OCI-LY7 (cell line): Measurements from ENCODE around the gene TFB1M. TPM values are rescaled to one million over a fixed set of nuclear protein-coding genes. Genes with fewer than 3 reads are reported as not detected.

Source experiments
- BruUV-seq: library from RNA; stranded (reverse); fragments of 400-500 nt; replicated peaks from 2 replicates; lab custom pipeline; 2021; lab: Mats Ljungman, UMichigan
- CTCF ChIA-PET: fragments of 300-600 bp; sonication (Branson Sonifier 250); formaldehyde crosslinking; loops from one replicate; lab custom pipeline; 2022; ENCODE audit warnings: antibody characterized with exemption; ENCODE audit not compliant: unreplicated experiment; lab: Charles Lee
- POLR2A ChIA-PET: fragments of 300-600 bp; sonication (Branson Sonifier 250); formaldehyde crosslinking; loops from one replicate; lab custom pipeline; 2022; ENCODE audit warnings: antibody characterized with exemption; lab: Charles Lee
- DNase-seq: peaks from one replicate; pipeline ENCODE4 v3.0.0-alpha.2; 2015; ENCODE audit warnings: low spot score
- H2AFZ ChIP-seq: fragments of 200-600 bp; sonication (generic), shearing (Covaris generic); 2 replicates; pipeline ENCODE4 v1.6.1; 2014; ENCODE audit warnings: mild to moderate bottlenecking, antibody characterized with exemption, low read length, moderate library complexity
- H3K27ac ChIP-seq: fragments of 200-600 bp; sonication (generic); 2 replicates; pipeline ENCODE4 v1.5.1; 2014; ENCODE audit warnings: mixed run types, low read depth, mild to moderate bottlenecking, moderate library complexity, low read length, inconsistent platforms; ENCODE audit not compliant: poor library complexity, severe bottlenecking
- H3K36me3 ChIP-seq: fragments of 200-600 bp; sonication (generic); 2 replicates; pipeline ENCODE4 v1.6.1; 2014; ENCODE audit warnings: mild to moderate bottlenecking, antibody characterized with exemption, low read length, moderate library complexity, mixed read lengths; ENCODE audit not compliant: insufficient read depth
- H3K4me1 ChIP-seq: fragments of 200-600 bp; sonication (generic); 2 replicates; pipeline ENCODE4 v1.5.1; 2014; ENCODE audit warnings: mild to moderate bottlenecking, low read length; ENCODE audit not compliant: insufficient read depth, poor library complexity, severe bottlenecking
- H3K4me2 ChIP-seq: fragments of 200-600 bp; sonication (generic); 2 replicates; pipeline ENCODE4 v1.6.1; 2014; ENCODE audit warnings: mild to moderate bottlenecking, low read length
- H3K4me3 ChIP-seq: fragments of 200-600 bp; sonication (generic); 2 replicates; pipeline ENCODE4 v1.5.1; 2014; ENCODE audit warnings: mild to moderate bottlenecking, low read depth, low read length; ENCODE audit not compliant: poor library complexity, severe bottlenecking
- H3K79me2 ChIP-seq: fragments of 200-600 bp; sonication (generic); 2 replicates; pipeline ENCODE4 v1.6.1; 2016; ENCODE audit warnings: low read depth, mild to moderate bottlenecking, low read length, moderate library complexity, mixed read lengths; ENCODE audit not compliant: insufficient read depth
- H3K9me2 ChIP-seq: fragments of 200-600 bp; sonication (generic); 2 replicates; pipeline ENCODE4 v1.6.1; 2016; ENCODE audit warnings: mild to moderate bottlenecking, low read length, mixed read lengths; ENCODE audit not compliant: insufficient read depth
- H3K9me3 ChIP-seq: fragments of 200-600 bp; sonication (generic); 2 replicates; pipeline ENCODE4 v1.6.1; 2014; ENCODE audit warnings: mild to moderate bottlenecking, mixed run types, low read length, mixed read lengths
- H4K20me1 ChIP-seq: fragments of 200-600 bp; sonication (generic); 2 replicates; pipeline ENCODE4 v1.6.1; 2014; ENCODE audit warnings: mild to moderate bottlenecking, antibody characterized with exemption, low read length, moderate library complexity, mixed read lengths; ENCODE audit not compliant: insufficient read depth
- CTCF ChIP-seq: fragments of 200-600 bp; sonication (generic); conservative IDR thresholded peaks from 2 replicates; pipeline ENCODE4 v1.5.1; 2014; ENCODE audit warnings: mild to moderate bottlenecking, antibody characterized with exemption, low read length, moderate library complexity, mixed read lengths
- EZH2phosphoT487 ChIP-seq: fragments of 200-600 bp; sonication (generic); IDR thresholded peaks from 2 replicates; pipeline ENCODE4 v1.6.1; 2018; ENCODE audit warnings: low read depth, borderline replicate concordance, mild to moderate bottlenecking, mixed run types, antibody characterized with exemption, low read length, moderate library complexity, mixed read lengths
- intact Hi-C: fragments of 100-400 bp; cut with micrococcal nuclease; formaldehyde crosslinking; loops from one replicate; pipeline ENCODE4 v1.10.0; 2022; ENCODE audit not compliant: unreplicated experiment
- total RNA-seq, 2 experiments: library from RNA; depleted of rRNA in 1 of 2; stranded (reverse); fragments of >200 nt in 1 of 2; shearing (Covaris generic) in 1 of 2; gene quantifications; 2 replicates each; pipeline ENCODE4 v1.2.3, GENCODE V29; 2014 to 2022

TFB1M gene
- total RNA-seq, 2 experiments from 2014 or later: 34.8 to 62.8 TPM

GRCh38 chr6:155275808-155276480, 38.3 kb downstream of the TFB1M start:
- Histone ChIP-seq H4K20me1 (no peaks in the 10 kb centered on the region), H3K4me2 (no peak overlapping the region), H3K9me3 (no peaks in the 10 kb centered on the region), H2AFZ (no peak overlapping the region), H3K27ac (no peak overlapping the region), H3K79me2 (no peaks in the 10 kb centered on the region), H3K4me1 (no peaks in the 10 kb centered on the region), H3K36me3 (peaks cover 90% of the 10 kb centered on the region), H3K4me3 (no peak overlapping the region), H3K9me2 (no peaks in the 10 kb centered on the region)
- no TSS peak for BruUV-seq
- ChIA-PET CTCF (interaction anchor here (0.5 kb wide), 1 partner anchor 63 kb away, joined by 3 read pairs; no protein-coding TSS in a partner anchor), POLR2A (interaction anchor here (0.6 to 1.6 kb wide), 5 partner anchors 11 to 1590 kb away, joined by 3 to 4 read pairs (median 4); no protein-coding TSS in a partner anchor)
- no peak for TF ChIP-seq EZH2phosphoT487
- TF ChIP-seq CTCF: no peak
- no peak for DNase-seq
- intact Hi-C loops: no loop called here

GRCh38 chr6:155274533-155274932, 39.8 kb downstream of the TFB1M start:
- no peak overlapping the region for H3K4me3 ChIP-seq
- no peaks in the 10 kb centered on the region for H3K79me2 ChIP-seq
- no peak overlapping the region for H2AFZ ChIP-seq
- no peak overlapping the region for H3K27ac ChIP-seq
- H3K9me3 ChIP-seq: no peaks in the 10 kb centered on the region
- DNase-seq: no peak
- TF ChIP-seq CTCF (no peak), EZH2phosphoT487 (no peak)
- no peak overlapping the region for H3K4me2 ChIP-seq
- BruUV-seq: no TSS peak
- H4K20me1 ChIP-seq: no peaks in the 10 kb centered on the region
- POLR2A ChIA-PET: no interaction called here
- intact Hi-C loops: no loop called here
- H3K4me1 ChIP-seq: no peaks in the 10 kb centered on the region
- CTCF ChIA-PET: no interaction called here
- no peaks in the 10 kb centered on the region for H3K9me2 ChIP-seq
- peaks cover 92% of the 10 kb centered on the region for H3K36me3 ChIP-seq

- CTCF ChIA-PET: no interaction called here
- Histone ChIP-seq H3K4me2 (no peak overlapping the region), H3K36me3 (peaks cover 90% of the 10 kb centered on the region), H4K20me1 (no peaks in the 10 kb centered on the region), H3K4me3 (no peak overlapping the region), H3K79me2 (no peaks in the 10 kb centered on the region), H3K4me1 (no peaks in the 10 kb centered on the region), H3K9me2 (no peaks in the 10 kb centered on the region), H3K27ac (no peak overlapping the region), H2AFZ (no peak overlapping the region), H3K9me3 (no peaks in the 10 kb centered on the region)
- TF ChIP-seq EZH2phosphoT487: no peak
- no peak for TF ChIP-seq CTCF
- DNase-seq: no peak
- intact Hi-C loops: no loop called here
- no TSS peak for BruUV-seq
- POLR2A ChIA-PET: interaction anchor here (1.3 kb wide), 1 partner anchor 14 kb away, joined by 3 read pairs; no protein-coding TSS in a partner anchor
These were observed 40.2 kb downstream of the TFB1M start for GRCh38 chr6:155274106-155274505.
